HG03558 (cell line): ENCODE data around the gene MARF1.
"Not testable (repeated sequence)": the region's sequence is repeated elsewhere in the genome, so short reads cannot be mapped to it uniquely, and the experiment has no call there.

ENCODE experiments used
- ATAC-seq: cut with Tn5 transposase; IDR thresholded peaks from one replicate; pipeline ENCODE4 v1.9.1; 2021; ENCODE audit warnings: moderate number of reproducible peaks; ENCODE audit not compliant: unreplicated experiment; ENCODE audit errors: extremely low read depth

The MARF1 gene

GRCh38 chr16:15643048-15643945 lies at the start of gene MARF1:
MARF1 (minus strand) TSS chr16:15643154; CDS start chr16:15639233, 3,921 bp downstream.
- peak; percentile 21 for ATAC-seq

DNA sequence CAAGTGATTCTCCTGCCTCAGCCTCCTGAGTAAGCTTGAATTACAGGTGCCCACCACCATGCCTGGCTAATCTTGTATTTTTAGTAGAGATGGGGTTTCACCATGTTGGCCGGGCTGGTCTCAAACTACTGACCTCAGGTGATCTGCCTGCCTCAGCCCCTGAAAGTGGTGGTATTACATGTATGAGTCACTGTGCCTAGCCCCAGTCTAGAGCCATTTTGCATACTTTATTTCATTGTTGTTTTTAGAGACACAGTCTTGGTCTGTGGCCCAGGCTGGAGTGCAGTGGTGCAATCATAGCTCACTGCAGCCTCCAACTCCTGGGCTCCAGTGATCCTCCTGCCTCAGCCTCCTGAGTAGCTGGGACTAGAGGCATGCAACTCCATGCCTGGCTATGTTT lies 49.6 kb upstream of the MARF1 start:
- ATAC-seq: not testable (repeated sequence)

- no peak for ATAC-seq
These were observed 48.1 kb upstream of the MARF1 start for GRCh38 chr16:15691046-15691445.

GRCh38 chr16:15690296-15690695 lies 47.3 kb upstream of the MARF1 start:
- no peak for ATAC-seq

- no peak for ATAC-seq
These were observed 46.3 kb upstream of the MARF1 start for GRCh38 chr16:15689290-15689689.

DNA sequence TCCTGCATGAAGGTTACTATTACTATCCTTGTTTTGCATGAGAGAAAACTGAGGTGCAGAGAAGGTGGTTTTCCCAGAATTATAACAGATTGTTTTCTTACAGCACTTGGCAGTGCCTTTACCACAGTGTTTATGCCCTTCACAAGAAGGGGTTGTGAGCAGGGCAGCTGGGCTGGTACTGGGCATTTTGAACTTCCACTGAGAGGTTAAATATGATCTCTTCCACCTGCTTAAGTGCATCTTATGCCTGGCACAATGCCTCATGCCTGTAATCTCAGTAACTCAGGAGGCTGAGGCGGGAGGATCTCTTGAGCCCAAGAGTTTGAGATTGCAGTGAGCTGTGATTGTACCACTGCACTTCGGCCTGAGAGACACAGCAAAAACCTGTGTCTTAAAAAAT lies 43.3 kb upstream of the MARF1 start:
- ATAC-seq: no peak

GRCh38 chr16:15682105-15682570 lies 39.2 kb upstream of the MARF1 start:
- ATAC-seq: no peak

DNA sequence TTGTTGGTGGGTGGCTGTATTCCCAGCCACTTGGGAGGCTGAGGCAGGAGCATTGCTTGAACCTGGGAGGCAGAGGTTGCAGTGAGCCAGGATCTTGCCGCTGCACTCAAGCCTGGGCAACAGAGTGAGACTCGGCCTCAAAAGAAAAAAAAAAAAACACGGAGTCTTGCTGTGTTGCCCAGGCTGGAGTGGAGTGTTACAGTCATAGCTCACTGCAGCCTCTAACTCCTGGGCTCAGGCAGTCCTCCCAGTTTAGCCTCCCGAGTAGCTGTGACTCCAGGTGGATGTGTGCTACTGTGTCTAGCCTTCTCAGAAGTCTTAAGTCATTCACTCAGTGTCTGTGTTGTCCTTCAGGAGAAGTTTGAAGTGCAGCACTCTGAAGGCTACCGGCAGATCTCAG lies 34.5 kb upstream of the MARF1 start:
- no peak for ATAC-seq

DNA sequence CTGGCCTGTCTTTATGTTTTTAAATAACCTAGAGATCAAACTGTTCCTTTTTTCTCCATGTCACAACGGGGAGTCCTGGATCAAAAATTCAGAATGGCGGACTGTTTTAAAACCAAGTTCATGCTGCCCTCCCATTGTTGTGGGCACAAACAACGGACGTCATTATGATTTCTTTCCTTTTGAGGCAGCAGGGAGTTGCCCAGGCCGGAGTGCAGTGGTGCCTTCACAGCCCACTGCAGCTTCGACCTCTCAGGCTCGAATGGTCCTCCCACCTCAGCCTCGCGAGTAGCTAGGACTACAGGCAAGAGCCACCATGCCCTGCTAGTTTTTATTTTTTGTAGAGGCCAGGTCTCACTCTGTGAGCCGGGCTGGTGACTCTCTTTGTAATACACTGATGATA lies 33.6 kb upstream of the MARF1 start:
- ATAC-seq: no peak

- ATAC-seq: no peak
These were observed 31.6 kb upstream of the MARF1 start for GRCh38 chr16:15674571-15674970.

- ATAC-seq: no peak
These were observed 29.7 kb upstream of the MARF1 start for GRCh38 chr16:15672514-15673167.

DNA sequence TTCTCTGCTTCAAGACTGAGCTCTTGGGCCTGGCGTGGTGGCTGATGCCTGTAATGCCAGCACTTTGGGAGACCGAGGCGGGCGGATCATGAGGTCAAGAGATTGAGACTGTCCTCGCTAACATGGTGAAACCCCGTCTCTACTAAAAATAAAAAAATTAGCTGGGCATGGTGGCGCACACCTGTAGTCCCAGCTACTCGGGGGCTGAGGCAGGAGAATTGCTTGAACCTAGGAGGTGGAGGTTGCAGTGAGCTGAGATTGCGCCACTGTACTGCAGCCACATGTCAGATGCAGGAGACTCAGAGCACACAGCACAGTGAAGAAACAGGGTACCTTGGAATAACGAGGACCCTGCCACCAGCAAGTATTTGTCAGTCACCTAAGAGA lies 29.2 kb upstream of the MARF1 start:
- ATAC-seq: not testable (repeated sequence)

GRCh38 chr16:15671530-15672117 lies 28.7 kb upstream of the MARF1 start:
- no peak for ATAC-seq

DNA sequence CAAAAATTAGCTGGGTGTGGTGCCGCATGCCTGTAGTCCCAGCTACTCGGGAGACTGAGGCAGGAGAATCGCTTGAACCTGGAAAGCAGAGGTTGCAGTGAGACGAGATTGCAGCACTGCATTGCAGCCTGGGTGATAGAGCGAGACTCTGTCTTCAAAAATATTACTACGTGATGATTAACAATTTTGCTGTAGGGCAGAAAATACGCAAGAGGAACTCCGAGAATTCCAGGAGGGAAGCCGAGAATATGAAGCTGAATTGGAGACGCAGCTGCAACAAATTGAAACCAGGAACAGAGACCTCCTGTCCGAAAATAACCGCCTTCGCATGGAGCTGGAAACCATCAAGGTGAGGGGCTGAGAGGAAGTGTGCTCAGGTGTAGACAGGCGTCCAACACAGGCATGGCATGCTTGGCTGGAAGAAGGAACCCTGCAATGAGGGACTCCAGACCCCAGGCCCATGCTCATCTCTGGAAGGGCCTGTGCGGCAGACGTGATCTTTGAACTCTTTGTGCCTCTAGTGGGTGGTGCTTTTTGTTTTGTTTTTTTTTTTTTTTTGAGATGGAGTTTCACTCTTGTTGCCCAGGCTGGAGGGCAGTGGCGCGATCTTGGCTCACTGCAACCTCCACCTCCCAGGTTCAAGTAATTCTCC lies 24.3 kb upstream of the MARF1 start:
- ATAC-seq: no peak

DNA sequence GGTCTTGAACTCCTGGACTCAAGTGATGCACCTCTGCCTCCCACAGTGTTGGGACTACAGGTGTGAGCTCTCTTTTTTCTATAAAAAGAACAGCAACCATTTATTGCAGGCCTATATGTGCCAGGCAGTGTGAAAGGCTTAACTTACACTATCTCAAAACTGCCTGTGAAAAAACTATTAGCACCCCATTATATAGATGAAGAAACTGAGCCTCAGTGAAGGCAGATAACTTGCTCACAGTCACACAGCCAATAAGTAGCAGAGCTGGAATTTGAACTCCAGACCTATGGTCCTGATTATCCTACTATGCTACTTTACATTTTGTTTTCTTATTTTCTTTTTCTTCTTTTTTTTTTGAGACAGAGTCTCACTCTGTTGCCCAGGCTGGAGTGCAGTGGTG lies 22.2 kb upstream of the MARF1 start:
- no peak for ATAC-seq

DNA sequence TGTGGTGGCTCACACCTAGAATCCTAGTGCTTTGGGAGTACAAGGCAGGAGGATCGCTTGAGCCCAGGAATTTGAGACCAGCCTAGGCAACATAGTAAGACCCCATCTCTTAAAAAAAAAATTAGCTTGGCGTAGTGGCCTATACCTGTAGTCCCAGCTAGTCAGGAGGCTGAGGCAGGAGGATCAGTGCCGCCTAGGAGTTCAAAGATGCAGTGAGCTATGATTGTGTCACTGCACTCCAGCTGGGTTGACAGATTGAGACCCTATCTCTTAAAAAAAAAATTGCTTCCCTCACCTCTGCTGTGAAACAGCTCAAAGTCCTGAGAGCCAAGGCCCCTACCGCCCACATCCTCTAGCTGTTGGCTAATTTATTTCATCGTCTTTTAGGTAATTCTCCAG lies 17.2 kb upstream of the MARF1 start:
- no peak for ATAC-seq

DNA sequence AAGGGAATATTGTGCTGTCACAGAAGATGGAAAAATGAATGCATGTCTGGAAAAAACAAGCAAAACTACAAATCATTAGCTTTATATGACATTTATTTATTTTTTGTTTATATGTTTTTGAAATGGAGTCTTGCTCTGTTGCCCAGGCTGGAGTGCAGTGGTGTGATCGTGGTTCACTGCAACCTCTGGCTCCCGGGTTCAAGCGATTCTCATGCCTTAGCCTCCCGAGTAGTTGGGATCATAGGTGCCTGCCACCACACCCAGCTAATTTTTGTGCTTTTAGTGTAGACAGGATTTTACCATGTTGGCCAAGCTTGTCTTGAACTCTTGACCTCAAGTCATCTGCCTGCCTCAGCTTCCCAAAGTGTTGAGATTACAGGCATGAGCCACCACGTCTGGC lies 15.6 kb upstream of the MARF1 start:
- no peak for ATAC-seq

DNA sequence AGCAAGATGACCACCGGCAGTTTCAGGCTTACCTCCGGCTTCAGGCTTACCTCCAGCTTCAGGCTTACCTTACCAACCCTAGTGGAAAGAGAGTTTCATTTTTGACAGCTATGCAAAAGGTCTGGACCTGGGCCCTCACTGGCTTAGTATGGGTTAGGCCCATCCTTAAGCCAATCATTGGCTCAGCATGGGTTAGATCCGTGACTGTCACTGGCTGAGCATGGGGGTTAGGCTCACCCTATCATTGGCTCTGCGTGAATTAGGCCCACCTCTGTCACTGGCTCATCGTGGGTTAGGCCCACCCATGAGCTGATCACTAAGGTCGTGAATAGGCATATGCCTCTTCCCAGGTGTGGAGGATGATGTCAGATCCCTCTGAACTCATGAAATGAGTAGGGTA lies 15.2 kb upstream of the MARF1 start:
- ATAC-seq: no peak

DNA sequence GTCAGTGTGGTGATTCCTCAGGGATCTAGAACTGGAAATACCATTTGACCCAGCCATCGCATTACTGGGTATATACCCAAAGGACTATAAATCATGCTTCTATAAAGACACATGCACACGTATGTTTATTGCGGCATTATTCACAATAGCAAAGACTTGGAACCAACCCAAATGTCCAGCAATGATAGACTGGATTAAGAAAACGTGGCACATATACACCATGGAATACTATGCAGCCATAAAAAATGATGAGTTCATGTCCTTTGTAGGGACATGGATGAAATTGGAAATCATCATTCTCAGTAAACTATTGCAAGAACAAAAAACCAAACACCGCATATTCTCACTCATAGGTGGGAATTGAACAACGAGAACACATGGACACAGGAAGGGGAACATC lies 12.6 kb upstream of the MARF1 start:
- not testable (repeated sequence) for ATAC-seq

DNA sequence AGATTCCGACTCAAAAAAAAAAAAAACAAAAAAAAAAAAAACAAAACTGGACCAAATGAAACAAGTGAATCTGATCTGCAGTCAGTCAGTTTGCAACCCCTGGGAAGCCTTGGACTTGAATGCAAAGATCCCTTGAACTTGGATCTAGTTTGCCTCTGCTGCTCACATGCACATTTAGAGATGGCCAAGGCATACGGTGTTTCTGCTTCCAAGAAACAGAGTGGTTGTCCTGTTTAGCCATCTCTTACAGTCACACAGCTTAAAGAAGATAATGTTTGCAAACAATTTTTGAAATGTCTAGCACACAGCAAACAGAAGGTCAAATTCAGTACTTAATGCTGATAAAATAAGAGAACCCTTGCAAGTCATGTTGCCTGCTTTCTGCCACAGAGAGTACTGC lies 11.6 kb upstream of the MARF1 start:
- ATAC-seq: no peak

DNA sequence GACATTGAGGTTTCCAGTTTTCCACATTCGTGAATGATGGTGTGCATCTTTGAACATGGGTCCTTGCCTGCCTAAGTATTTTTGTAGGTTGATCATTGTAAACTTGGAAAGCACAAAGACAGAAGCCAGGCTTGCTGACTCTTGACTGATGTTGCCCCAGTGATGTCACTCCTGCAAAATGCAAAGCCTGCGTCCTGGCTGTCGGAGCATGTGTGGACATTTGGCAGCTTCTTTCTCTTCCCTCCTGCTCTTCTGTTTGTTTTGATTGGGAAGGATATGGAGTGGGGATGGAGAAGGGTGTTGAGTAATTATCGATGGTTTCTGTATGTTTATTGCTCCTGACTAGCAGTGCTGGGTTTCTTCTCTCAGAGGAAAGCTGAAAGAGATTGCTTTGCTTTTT lies 10.3 kb upstream of the MARF1 start:
- no peak for ATAC-seq
